OCI-LY7 (cell line): ENCODE results near the gene RBKS. TPM values are rescaled to one million over a fixed set of nuclear protein-coding genes. Genes with fewer than 3 reads are reported as not detected.

ENCODE experiments used
- BruUV-seq: library from RNA; stranded (reverse); fragments of 400-500 nt; replicated peaks from 2 replicates; lab custom pipeline; 2021; lab: Mats Ljungman, UMichigan
- CTCF ChIA-PET: fragments of 300-600 bp; sonication (Branson Sonifier 250); formaldehyde crosslinking; loops from one replicate; lab custom pipeline; 2022; ENCODE audit warnings: antibody characterized with exemption; ENCODE audit not compliant: unreplicated experiment; lab: Charles Lee
- POLR2A ChIA-PET: fragments of 300-600 bp; sonication (Branson Sonifier 250); formaldehyde crosslinking; loops from one replicate; lab custom pipeline; 2022; ENCODE audit warnings: antibody characterized with exemption; lab: Charles Lee
- DNase-seq: peaks from one replicate; pipeline ENCODE4 v3.0.0-alpha.2; 2015; ENCODE audit warnings: low spot score
- H2AFZ ChIP-seq: fragments of 200-600 bp; sonication (generic), shearing (Covaris generic); 2 replicates; pipeline ENCODE4 v1.6.1; 2014; ENCODE audit warnings: mild to moderate bottlenecking, antibody characterized with exemption, low read length, moderate library complexity
- H3K27ac ChIP-seq: fragments of 200-600 bp; sonication (generic); 2 replicates; pipeline ENCODE4 v1.5.1; 2014; ENCODE audit warnings: mixed run types, low read depth, mild to moderate bottlenecking, moderate library complexity, low read length, inconsistent platforms; ENCODE audit not compliant: poor library complexity, severe bottlenecking
- H3K36me3 ChIP-seq: fragments of 200-600 bp; sonication (generic); 2 replicates; pipeline ENCODE4 v1.6.1; 2014; ENCODE audit warnings: mild to moderate bottlenecking, antibody characterized with exemption, low read length, moderate library complexity, mixed read lengths; ENCODE audit not compliant: insufficient read depth
- H3K4me1 ChIP-seq: fragments of 200-600 bp; sonication (generic); 2 replicates; pipeline ENCODE4 v1.5.1; 2014; ENCODE audit warnings: mild to moderate bottlenecking, low read length; ENCODE audit not compliant: insufficient read depth, poor library complexity, severe bottlenecking
- H3K4me2 ChIP-seq: fragments of 200-600 bp; sonication (generic); 2 replicates; pipeline ENCODE4 v1.6.1; 2014; ENCODE audit warnings: mild to moderate bottlenecking, low read length
- H3K4me3 ChIP-seq: fragments of 200-600 bp; sonication (generic); 2 replicates; pipeline ENCODE4 v1.5.1; 2014; ENCODE audit warnings: mild to moderate bottlenecking, low read depth, low read length; ENCODE audit not compliant: poor library complexity, severe bottlenecking
- H3K79me2 ChIP-seq: fragments of 200-600 bp; sonication (generic); 2 replicates; pipeline ENCODE4 v1.6.1; 2016; ENCODE audit warnings: low read depth, mild to moderate bottlenecking, low read length, moderate library complexity, mixed read lengths; ENCODE audit not compliant: insufficient read depth
- H3K9me2 ChIP-seq: fragments of 200-600 bp; sonication (generic); 2 replicates; pipeline ENCODE4 v1.6.1; 2016; ENCODE audit warnings: mild to moderate bottlenecking, low read length, mixed read lengths; ENCODE audit not compliant: insufficient read depth
- H3K9me3 ChIP-seq: fragments of 200-600 bp; sonication (generic); 2 replicates; pipeline ENCODE4 v1.6.1; 2014; ENCODE audit warnings: mild to moderate bottlenecking, mixed run types, low read length, mixed read lengths
- H4K20me1 ChIP-seq: fragments of 200-600 bp; sonication (generic); 2 replicates; pipeline ENCODE4 v1.6.1; 2014; ENCODE audit warnings: mild to moderate bottlenecking, antibody characterized with exemption, low read length, moderate library complexity, mixed read lengths; ENCODE audit not compliant: insufficient read depth
- EZH2phosphoT487 ChIP-seq: fragments of 200-600 bp; sonication (generic); IDR thresholded peaks from 2 replicates; pipeline ENCODE4 v1.6.1; 2018; ENCODE audit warnings: low read depth, borderline replicate concordance, mild to moderate bottlenecking, mixed run types, antibody characterized with exemption, low read length, moderate library complexity, mixed read lengths
- intact Hi-C: fragments of 100-400 bp; cut with micrococcal nuclease; formaldehyde crosslinking; loops from one replicate; pipeline ENCODE4 v1.10.0; 2022; ENCODE audit not compliant: unreplicated experiment
- total RNA-seq, 2 experiments: library from RNA; depleted of rRNA in 1 of 2; stranded (reverse); fragments of >200 nt in 1 of 2; shearing (Covaris generic) in 1 of 2; gene quantifications; 2 replicates each; pipeline ENCODE4 v1.2.3, GENCODE V29; 2014 to 2022
- TF ChIP-seq, protein P1 (sequence below): fragments of 200-600 bp; sonication (generic); conservative IDR thresholded peaks from 2 replicates; pipeline ENCODE4 v1.5.1; 2014; ENCODE audit warnings: mild to moderate bottlenecking, antibody characterized with exemption, low read length, moderate library complexity, mixed read lengths

Gene RBKS
- total RNA-seq, 2 experiments from 2014 or later: 1.1 TPM

- Histone ChIP-seq H3K4me3 (no peak overlapping the region), H3K36me3 (no peaks in the 10 kb centered on the region), H3K4me1 (no peaks in the 10 kb centered on the region), H3K9me3 (no peaks in the 10 kb centered on the region), H4K20me1 (no peaks in the 10 kb centered on the region), H2AFZ (no peak overlapping the region), H3K4me2 (no peak overlapping the region), H3K27ac (no peak overlapping the region), H3K9me2 (no peaks in the 10 kb centered on the region), H3K79me2 (no peaks in the 10 kb centered on the region)
- intact Hi-C loops: no loop called here
- CTCF ChIA-PET: interaction anchor here (0.7 kb wide), 1 partner anchor 512 kb away, joined by 3 read pairs; no protein-coding TSS in a partner anchor
- POLR2A ChIA-PET: no interaction called here
- no TSS peak for BruUV-seq
- peak; percentile 3 for DNase-seq
- TF ChIP-seq EZH2phosphoT487: no peak
- TF ChIP-seq, protein P1, sequence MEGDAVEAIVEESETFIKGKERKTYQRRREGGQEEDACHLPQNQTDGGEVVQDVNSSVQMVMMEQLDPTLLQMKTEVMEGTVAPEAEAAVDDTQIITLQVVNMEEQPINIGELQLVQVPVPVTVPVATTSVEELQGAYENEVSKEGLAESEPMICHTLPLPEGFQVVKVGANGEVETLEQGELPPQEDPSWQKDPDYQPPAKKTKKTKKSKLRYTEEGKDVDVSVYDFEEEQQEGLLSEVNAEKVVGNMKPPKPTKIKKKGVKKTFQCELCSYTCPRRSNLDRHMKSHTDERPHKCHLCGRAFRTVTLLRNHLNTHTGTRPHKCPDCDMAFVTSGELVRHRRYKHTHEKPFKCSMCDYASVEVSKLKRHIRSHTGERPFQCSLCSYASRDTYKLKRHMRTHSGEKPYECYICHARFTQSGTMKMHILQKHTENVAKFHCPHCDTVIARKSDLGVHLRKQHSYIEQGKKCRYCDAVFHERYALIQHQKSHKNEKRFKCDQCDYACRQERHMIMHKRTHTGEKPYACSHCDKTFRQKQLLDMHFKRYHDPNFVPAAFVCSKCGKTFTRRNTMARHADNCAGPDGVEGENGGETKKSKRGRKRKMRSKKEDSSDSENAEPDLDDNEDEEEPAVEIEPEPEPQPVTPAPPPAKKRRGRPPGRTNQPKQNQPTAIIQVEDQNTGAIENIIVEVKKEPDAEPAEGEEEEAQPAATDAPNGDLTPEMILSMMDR: peak; percentile 60
Observed at GRCh38 chr2:27807476-27807875, 82.7 kb downstream of the RBKS start.

- Histone ChIP-seq H3K36me3 (no peaks in the 10 kb centered on the region), H3K9me3 (no peaks in the 10 kb centered on the region), H3K9me2 (no peaks in the 10 kb centered on the region), H3K4me1 (no peaks in the 10 kb centered on the region), H4K20me1 (no peaks in the 10 kb centered on the region), H3K4me2 (no peak overlapping the region), H3K79me2 (no peaks in the 10 kb centered on the region), H2AFZ (no peak overlapping the region), H3K27ac (no peak overlapping the region), H3K4me3 (no peak overlapping the region)
- DNase-seq: no peak
- intact Hi-C loops: no loop called here
- ChIA-PET POLR2A (no interaction called here), CTCF (interaction anchor here (0.7 kb wide), 1 partner anchor 511 kb away, joined by 3 read pairs; no protein-coding TSS in a partner anchor)
- BruUV-seq: no TSS peak
- TF ChIP-seq EZH2phosphoT487: no peak
- TF ChIP-seq, protein P1: no peak
Observed at GRCh38 chr2:27806311-27807059, 83.7 kb downstream of the RBKS start.

DNA sequence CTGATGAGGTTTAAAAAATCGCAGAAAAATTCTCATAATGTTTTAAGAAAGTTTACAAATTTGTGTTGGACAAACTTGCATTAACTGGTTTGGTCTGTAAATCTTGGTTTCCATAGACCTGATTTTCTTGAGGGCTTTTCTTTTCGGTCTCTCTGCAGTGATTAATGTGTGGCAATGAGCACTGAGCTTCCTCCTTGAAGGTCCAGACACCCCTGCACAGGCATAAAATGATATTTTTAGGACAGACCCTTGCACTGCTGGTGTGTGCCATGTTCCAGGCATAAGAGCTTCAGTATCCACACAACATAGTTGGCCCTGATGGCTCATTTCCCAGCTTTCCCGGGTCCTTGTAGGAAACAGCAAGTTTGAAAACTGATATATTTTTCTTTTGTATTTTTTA lies 85.0 kb downstream of the RBKS start:
- intact Hi-C loops: no loop called here
- Histone ChIP-seq H3K9me3 (no peaks in the 10 kb centered on the region), H3K4me2 (no peak overlapping the region), H3K9me2 (no peaks in the 10 kb centered on the region), H2AFZ (no peak overlapping the region), H3K4me1 (no peaks in the 10 kb centered on the region), H3K36me3 (no peaks in the 10 kb centered on the region), H3K4me3 (no peak overlapping the region), H3K27ac (no peak overlapping the region), H3K79me2 (no peaks in the 10 kb centered on the region), H4K20me1 (no peaks in the 10 kb centered on the region)
- DNase-seq: no peak
- no TSS peak for BruUV-seq
- ChIA-PET CTCF (no interaction called here), POLR2A (no interaction called here)
- TF ChIP-seq, protein P1: no peak
- no peak for TF ChIP-seq EZH2phosphoT487
